NOMO-1 treated with DMSO at 0.1 percent for 48 hours (cell line): ENCODE results near the gene HMX1.

Source experiments
- DNase-seq: peaks from one replicate; lab custom pipeline; 2025; ENCODE audit not compliant: unreplicated experiment; lab: John Stamatoyannopoulos, UW

The HMX1 gene

DNA sequence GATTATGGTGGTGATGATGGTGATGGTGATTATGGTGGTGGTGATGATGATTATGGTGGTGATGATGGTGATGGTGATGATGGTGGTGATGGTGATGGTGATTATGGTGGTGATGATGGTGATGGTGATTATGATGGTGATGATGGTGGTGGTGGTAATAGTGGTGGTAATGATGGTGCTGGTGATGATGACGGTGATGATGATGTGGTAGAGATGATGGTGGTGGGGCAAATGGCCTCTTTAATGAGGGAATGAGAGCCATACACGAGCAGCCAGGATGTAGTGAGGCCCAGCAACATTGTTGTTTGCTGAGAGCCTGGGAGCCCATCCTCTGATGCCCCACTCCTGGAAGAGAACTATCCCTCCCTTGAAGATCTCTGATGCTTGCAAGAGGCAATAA is 29.0 kb downstream of the HMX1 start:
- DNase-seq = no peak

DNA sequence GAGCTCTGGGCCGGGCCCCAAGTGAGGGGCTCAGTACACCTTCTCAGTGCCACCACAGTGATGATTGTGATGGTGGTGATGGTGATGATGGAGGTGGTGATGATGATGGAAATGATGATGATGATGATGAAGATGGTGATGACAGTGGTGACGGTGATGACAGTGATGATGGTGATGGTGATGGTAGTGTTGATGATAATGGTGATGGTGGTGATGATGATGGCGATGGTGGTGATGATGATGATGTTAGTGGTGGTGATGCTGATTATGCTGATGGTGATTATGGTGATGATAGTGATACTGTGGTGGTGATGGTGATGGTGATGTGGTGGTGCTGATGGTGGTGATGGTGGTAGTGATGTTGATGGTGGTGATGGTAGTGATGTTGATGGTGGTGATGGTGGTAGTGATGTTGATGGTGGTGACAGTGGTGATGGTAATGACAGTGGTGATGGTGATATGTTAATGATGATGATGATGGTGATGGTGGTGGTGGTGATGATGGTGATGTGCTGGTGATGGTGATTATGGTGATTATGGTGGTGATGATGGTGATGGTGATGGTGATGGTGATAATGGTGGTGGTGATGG is 29.9 kb downstream of the HMX1 start:
- no peak for DNase-seq

DNA sequence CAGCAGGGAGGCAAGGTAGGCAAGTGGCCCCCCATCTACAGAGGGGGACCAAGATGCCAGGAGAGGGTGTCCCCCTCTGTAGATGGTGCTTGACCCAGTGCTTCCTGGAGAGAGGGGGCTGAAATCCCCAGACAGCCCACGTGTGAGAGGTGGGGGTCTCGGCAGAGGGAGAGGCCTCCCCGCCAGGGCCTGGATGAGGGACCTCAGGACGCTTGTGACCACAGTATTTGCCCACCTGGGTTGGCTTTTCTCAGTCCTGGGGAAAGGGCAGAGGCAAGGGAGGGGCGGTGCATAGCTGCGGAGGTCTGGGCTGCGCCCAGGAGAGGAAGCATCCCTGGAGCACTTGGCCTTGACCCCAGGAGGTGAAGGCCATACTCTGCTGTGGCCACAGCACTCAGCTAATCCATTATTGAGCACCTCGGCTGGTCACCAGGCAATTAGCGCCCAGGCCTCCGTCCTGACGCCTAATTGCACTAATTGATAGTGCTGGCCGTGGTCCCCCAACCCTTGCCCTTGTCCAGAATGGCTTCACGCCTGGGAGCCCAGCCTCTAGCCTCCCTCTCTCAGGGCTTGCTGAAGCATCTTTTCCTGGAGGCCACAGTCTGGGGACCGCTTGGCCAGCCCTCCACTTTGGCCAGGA is 30.7 kb downstream of the HMX1 start:
- DNase-seq = no peak

DNA sequence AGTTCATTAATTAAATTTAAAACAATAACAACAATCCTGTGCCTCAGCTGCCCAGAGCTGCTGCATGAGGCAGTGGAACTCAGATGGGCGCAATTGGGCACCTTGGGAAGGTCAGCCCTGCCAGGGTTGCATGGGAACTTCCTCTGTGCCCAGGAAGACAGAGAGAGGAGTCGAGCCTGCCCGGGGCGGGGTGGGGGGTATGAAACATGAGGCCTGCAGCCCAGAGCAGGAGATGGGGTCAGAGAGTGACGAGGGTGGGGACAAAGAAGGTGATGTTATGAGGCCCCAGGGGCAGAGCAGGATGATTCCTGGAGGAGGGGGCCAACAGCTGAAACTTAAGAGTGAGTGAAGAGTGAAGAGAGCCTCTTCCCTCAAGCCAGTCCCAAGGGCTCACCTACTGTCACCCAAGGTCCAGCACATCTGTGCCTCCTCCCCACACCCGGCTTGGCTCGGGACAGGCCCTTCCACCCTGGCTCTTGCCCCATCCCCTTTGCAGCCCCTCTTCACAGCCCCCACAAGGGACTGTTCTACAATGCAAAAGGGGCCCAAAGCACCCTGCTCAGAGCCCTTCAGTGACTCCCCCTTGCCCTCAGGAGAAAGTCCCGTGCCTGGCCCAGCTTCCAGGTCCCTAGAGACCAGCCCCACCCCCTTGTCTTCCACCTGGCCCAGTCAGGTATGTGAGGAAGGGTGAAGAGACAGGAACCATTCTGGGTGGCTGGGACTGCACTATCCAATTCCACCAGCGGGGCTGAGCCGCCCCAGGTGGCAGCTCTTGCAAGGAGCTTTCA is 31.4 kb downstream of the HMX1 start:
- no peak for DNase-seq

DNA sequence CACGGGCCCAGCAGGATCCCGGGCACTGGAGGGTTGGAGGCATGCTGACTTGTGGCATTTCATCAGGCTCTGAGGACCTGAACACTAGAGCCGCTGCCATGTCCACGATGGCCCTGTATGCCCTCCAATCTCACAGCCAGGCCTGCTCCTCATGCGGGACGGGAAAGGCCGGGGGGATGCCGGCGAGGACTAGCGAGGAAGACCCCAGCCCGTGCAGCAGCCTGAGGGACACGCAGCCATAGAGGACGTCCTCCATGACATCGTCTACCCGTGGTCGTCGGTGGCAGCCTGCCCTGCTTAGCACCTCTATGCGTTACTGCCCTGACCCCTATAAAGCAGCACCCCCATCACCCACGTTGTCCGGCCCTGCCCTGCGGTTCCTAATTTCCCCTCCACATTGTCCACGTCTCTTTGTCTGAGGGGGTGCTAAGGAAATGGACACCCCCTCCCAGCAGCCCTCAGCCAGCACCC is 32.6 kb downstream of the HMX1 start:
- no peak for DNase-seq

DNA sequence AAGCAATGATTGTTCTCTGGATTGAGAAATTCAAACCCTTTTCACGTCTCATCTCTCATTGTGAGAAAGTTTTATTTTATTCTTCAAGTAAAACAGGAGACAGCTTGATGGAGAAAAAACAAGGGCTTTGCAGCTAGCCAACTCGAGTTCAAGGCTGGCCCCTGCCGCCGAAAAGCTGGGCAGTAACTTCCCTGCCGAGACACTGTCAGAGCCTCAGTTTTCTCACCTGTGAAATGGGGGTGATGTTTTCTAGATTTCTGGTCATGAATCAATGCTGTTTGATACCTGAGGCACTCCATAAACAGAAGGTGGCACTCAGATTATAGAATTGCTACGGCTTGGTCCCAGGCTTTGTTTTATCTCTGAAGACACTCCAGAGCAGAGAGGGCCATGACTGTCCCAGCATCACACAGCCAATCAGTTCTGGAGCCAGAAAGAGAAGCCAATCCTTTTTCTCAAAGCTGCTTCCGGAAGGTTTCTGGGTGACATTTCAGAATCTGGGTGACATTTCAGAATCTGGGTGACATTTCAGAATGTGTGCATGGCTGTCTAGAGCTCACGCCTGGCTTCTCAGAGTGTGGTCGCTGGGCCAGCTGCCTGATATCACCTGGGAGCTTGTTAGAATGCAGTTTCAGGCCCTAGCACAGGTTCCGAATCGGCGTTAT is 33.2 kb downstream of the HMX1 start:
- DNase-seq = no peak

DNA sequence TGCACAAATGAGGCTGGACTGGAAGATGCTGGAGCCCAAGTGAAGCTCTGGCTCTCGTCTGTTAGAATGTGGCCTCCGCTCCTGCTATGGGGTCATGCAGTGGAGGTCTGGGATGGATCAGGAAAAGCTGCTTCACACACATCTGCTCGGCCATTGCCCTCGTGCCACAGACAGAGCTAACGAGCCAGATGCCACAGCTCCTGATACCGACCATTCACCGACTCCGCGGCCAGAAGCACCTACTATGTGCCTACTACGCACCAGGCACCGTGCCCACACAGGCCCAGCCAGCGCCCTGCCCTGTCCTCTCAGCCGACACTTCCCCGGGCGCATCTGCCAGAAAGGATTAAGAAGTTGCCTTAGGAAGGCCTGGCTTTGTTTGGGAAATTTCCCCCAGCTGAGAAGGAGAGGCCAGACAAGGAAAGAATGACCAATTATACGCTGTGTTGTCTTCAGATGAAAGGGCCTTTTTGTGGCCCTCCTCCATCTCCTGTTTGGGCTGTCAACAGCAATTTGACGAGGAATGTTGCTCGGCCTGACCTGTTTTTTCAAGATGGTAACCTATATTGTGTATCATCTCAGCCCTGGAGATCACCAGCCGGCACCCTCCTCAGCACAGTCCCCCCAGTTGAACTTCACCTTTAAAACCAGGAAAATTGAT is 34.3 kb downstream of the HMX1 start:
- no peak for DNase-seq

DNA sequence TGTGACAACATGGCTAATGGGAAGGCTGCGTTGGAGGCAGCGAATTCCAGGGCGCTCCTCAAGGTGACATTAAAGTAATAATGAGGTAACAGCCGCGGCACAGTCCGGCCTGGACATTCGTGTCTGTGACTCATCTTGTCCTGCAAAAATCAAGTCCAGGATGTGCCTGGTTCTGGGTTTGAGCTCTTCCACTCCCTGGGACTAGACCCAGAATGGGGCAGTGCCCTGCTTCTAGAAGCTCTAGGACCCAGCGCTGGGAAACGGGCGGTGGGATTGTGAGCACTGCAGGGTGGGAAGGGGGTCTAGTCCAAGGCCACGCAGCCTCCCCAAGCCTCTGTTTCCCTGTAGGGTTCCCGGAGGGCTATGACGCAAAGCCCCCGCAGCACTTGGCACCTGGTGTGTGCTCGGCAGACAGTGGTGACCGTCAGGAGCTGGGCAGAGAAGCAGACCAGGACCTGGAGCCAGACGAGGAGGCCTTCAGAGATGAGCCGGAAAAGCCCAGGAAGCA is 34.9 kb downstream of the HMX1 start:
- no peak for DNase-seq

DNA sequence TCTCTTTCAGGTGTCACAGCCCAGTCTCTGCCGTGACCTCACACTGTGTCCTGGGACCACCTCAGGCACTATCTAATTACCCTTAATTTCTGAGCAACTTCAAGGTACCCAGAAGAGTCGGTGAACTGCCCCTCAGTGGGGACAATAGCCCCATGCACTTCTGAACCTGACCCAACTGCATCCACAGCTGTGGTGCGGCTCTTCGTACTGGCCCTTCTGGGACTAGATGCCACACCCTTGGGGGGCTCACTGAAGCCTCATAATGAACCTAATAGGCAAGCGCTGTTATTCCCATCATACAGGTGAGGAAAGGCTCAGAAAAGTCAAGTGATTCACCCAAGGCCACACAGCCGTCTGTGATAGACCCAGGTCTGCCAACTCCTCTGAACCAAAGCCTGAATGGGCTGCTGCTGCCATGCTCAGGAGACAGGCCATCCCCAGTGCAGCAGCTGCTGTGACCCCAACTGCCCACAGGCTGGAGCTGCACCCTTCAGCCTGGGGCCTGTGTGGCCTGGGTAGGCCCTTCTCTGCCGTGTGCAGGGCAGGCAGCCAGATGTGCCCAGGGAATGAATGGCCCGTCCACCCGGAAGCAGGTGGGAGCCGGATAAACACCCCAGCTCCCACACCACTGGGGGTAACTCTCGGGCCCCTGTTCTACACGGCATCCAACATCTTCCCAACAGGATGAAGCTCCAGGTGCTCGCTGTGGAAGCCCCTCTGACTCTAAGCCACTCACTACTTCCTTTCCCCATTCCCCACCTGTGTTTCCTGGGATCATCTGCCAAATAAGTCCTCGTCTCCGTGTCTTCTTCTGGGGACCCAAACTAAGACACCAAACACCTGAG is 35.9 kb downstream of the HMX1 start:
- DNase-seq = no peak

DNA sequence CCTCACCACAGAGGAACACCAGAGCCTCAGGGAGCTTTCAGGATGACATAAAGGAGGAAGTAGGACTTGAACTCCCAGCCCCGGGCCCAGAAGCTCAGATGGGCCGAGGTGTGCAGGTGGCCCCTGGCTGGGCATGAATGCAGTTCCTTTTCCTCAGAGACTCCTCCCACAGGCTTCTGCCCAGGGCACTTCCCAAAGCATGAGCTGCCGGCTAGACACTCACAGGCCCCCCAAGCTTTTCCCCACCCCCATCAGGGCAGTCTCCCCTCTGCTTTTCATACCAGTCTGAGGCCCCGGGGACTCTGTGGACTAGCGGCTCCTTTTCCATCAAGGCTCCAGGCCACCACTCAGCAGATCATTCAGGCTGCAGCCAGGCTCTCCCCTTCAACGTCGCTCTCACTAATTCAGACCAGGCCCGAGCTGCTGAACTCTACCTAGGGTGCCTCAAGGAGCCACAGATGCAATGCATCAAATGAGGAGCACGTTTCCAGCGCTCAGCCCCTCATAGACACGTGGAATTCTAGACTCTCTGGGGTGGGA is 36.9 kb downstream of the HMX1 start:
- DNase-seq = no peak

DNA sequence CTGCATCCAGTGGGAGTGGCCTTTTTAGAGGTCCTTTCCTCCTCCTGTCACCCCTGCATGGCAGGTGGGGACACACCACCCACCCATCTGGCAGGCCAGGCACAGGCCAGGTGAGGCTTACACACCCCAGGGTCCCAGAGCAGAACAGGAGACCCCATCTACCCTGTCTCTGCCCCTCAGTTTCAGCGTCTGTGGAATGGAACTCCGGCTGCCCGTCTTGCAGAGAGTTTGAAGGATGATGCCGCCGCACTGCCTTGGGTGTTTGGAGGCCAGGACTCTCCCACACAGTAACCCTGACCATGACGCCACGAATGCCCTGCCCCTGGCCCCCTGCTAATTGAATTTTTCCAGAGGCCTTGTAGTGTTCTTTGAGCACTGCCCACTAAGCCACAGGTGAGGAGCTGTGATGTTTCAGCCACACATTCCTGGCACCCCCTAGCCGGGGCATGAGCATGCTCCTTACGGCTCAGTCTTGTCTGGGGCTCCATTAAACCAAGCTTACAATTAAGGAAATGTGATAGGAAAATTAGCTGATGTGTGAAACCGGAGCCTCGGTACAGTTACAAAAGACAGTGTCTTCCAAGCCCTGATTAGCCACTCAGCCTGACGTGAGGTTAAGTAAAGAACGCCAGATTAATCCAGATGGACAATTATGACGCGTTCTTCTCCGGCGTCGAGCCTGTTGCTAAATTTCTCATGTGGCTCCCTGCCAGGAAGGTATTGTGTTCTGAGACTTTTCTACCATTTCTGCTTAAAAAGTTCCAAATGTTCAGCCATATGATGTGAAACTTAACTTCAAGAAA is 39.3 kb downstream of the HMX1 start:
- no peak for DNase-seq

DNA sequence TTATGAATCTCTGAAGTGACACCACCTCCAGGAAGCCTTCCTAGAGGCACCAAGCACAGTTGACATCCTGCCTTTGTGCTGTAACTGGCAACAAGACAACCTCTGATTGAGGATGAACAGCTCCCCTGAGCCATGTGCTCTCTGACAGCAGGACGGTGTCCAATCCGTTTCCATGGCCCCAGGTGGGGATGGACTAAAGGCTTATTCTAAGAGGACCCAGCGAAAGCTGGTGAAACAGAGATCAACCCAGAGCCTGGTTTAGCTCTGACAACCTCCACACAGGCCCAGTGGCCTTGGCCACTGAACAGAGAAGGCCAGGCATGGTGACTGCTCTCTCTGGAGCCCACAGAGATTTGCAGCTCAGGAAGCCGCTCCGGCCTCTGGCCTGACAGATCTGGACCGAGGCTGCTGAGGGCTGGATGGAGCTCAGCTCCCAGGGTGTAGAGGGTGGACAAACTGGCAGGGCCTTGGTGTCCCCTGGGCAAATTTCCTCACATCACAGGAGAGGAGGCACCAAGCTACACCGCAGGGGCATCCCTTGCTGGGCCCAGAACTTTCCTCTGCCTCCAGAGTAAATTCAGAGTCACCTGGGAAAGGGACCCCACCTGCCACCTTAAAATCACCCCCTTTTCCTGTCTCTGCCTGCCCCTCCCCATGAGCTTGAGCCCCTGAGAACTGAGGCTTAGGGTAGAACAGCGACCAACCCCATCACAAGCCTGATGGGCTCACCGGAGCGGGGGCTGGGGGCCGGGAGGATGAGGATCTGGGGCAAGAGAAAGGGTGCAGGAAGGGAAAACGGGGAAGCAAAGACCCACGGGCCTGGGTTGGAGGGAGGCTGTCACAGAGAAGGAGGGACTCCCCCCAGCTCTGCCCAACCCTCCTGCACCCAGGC is 40.2 kb downstream of the HMX1 start:
- no peak for DNase-seq

DNA sequence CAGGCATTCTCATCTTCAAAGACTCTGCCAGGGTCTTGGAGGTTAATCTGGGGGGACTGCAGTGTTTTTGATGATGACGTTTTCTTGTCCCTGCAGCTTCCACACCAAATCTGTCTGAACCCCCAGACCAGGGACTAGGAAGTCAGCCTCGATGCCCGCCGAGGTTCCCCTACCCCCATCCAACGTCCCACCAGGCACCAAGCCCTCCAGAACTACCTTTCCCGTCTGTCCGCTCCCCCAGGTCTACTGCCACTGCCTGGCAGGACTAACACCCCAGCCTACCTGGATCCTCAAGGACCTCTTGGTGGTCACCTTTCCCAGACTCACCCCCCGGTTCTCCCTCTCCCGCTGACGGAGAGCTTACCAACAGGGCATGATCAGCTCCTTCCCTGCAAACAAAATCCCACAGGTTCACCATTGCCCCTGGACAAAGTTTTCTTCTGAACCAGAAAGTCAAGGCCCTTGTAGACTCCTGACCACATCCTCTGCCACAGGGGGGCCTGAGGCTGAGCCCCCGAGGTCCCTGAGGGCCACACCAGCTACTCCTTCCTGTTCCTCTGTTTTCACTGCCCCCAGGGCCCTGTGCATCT is 40.9 kb downstream of the HMX1 start:
- DNase-seq = no peak

DNA sequence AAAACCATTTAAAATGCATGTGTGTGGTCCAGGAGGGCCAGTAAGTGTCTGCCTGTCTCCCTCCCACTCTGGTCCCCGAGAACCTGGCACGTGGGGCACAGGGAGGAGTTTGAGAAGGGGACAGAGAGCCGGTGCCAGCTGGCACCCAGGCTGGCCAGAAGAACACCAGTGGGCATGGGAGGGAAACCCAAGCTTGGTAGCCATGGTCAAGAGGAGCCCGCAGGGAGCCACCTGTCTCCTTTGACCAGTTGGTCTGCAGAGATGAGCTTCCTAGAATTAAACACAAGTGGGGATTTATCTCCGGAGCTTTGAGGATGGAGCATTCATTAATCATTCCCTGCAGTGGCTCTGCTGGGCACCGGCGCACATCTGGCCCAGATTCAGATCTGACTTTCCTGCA is 41.6 kb downstream of the HMX1 start:
- no peak for DNase-seq

DNA sequence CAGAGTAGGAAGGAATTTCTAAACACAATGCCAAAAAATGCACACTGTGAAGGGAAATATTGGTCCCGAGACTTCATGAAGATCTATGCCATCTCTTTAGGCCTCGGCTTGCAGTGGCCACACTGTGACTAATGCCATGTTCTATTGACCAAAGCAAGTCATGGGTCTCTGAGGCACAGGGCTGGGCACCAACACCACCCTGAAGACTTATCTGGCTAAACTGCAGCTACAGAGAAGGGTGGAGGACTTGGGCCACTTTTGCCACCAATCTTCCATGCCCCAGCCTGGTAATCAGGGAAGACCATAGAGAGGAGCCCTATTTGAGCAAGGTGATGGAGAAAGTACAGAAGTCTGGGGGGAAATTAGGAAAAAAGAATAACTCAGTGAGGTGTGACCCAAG is 42.1 kb downstream of the HMX1 start:
- DNase-seq = no peak

DNA sequence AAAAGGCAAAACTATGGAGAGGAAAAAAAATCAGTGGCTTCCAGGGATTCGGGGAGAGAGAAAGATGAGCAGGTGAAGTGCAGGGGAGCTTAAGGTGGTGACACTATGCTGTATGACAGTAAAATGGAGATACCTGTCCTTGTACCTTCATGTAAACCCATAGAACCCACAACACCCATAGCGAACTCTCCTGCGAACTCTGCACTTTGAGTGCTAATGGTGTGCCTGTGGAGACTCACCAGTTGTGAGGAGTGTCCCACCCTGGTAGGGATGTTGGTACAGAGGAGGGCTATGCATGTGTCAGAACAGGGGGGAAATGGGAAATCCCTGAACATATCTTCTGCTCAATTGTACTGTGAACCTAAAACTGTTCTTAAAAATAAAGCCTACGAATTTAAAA is 42.8 kb downstream of the HMX1 start:
- no peak for DNase-seq

DNA sequence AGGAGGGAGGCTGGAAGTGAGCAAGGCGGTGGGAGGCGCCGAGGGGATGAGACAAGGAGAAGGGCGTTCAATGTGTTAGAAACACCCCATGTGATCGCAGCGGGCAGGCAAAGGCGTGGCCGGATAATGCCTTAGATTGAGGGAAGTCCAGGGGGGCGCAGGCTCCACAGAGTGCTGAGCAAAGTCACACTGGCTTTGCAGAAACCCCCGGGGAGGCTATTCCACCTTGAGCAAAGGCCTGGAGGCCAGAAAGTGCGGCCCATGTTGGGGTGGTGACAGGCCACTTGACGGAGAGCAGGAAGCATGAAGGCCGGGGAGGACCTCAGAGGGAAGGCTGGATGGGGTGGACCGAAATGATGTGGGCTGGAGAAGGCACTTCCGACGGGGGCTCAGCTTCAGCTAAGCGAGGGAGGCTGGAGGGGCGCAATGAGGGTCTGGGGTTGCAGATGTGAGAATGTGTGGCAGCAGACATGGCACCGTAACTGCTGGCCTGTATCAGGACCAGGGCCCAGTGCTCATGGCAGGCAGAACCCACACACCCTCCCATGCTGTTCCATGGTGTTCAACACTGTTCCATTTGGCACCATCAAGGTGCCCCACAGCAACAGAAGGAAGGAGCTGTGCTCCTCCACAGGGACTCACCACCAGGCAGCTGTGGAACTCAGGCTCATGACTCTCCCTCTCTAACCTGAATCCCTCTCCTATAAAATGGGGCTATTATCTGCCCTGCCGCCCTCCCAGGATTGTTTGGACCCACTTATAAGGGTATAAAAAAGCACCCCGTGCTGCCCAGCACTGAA is 50.3 kb downstream of the HMX1 start:
- DNase-seq = no peak
